Lower leg skin (tissue), 4 donors: Measurements from ENCODE around the gene RIPPLY2. TPM values are rescaled to one million over a fixed set of nuclear protein-coding genes. Genes with fewer than 3 reads are reported as not detected.
A peak's percentile ranks its signal among the peaks of the same experiment; 100 is the strongest.
"Not testable (repeated sequence)": the region's sequence is repeated elsewhere in the genome, so short reads cannot be mapped to it uniquely, and the experiment has no call there.

Experiments
- DNase-seq, 2 donors: peaks; one replicate each; pipeline ENCODE4 v3.0.0-alpha.2; 2019; ENCODE audit warnings: low spot score in 2 of 2
- H3K4me3 ChIP-seq: fragments of 200-600 bp; sonication (generic); 2 replicates; pipeline ENCODE4 v1.5.1; 2017; ENCODE audit warnings: mild to moderate bottlenecking, low read depth; ENCODE audit not compliant: poor library complexity, severe bottlenecking
- CTCF ChIP-seq, 3 donors: fragments of 450-650 bp; IDR thresholded peaks; one replicate each; pipeline ENCODE4 v1.5.1; 2016; ENCODE audit warnings: antibody characterized with exemption in 3 of 3, mild to moderate bottlenecking in 3 of 3, moderate library complexity in 2 of 3
- POLR2A ChIP-seq, 2 donors: fragments of 450-650 bp; IDR thresholded peaks; one replicate each; pipeline ENCODE4 v1.6.1; 2016 to 2017; ENCODE audit warnings: antibody characterized with exemption in 2 of 2, mild to moderate bottlenecking in 1 of 2, moderate library complexity in 1 of 2
- WGBS, 2 donors: methylation state at CpG; one replicate each; pipeline ENCODE4 v1.1.5; 2018; 5-methylcytosine and 5-hydroxymethylcytosine counted together
- intact Hi-C: fragments of 100-400 bp; cut with DNase I; formaldehyde crosslinking; loops from one replicate; pipeline ENCODE4 v1.15.0; 2023; ENCODE audit warnings: low total_unique reads
- total RNA-seq, 4 donors: library from RNA; depleted of rRNA; stranded (reverse); fragments of >200 nt; gene quantifications; one replicate each; pipeline ENCODE4 v1.1.0, GENCODE V29; 2016

Gene RIPPLY2
- not detected for total RNA-seq

- TF ChIP-seq POLR2A (IDR thresholded peaks at IDR 0.05) (no peak), CTCF (IDR thresholded peaks at IDR 0.05) (no peak)
- intact Hi-C loops, result no loop called here
- WGBS, 2 donors, result 1 to 2% methylated on average over 48 to 54 of the region's 81 CpGs
- DNase-seq, result peak in 1 of 2 donors; percentile 82
- H3K4me3 ChIP-seq, result peak within 1 kb of the TSS; percentile 11
Measured at GRCh38 chr6:83853178-83854000, at the start of gene RIPPLY2. Gene RIPPLY2, plus strand, starts transcription at chr6:83853360. Its CDS starts 57 bp downstream, at chr6:83853417.

GRCh38 chr6:83803492-83803891, 49.7 kb upstream of the RIPPLY2 start:
- H3K4me3 ChIP-seq, DNase-seq, intact Hi-C loops: not testable (repeated sequence)
- WGBS, 2 donors, result 88 to 92% methylated on average over 17 to 20 of the region's 21 CpGs

GRCh38 chr6:83804886-83805285, 48.3 kb upstream of the RIPPLY2 start:
- intact Hi-C loops, result no loop called here
- no peak for DNase-seq
- no peak overlapping the region for H3K4me3 ChIP-seq
- TF ChIP-seq POLR2A (IDR thresholded peaks at IDR 0.05) (no peak), CTCF (IDR thresholded peaks at IDR 0.05) (no peak)

- H3K4me3 ChIP-seq, result no peak overlapping the region
- no peak for DNase-seq
- TF ChIP-seq CTCF (IDR thresholded peaks at IDR 0.05) (no peak), POLR2A (IDR thresholded peaks at IDR 0.05) (no peak)
- intact Hi-C loops, result no loop called here
Measured at GRCh38 chr6:83808005-83808404, 45.2 kb upstream of the RIPPLY2 start.

GRCh38 chr6:83808926-83809325, 44.2 kb upstream of the RIPPLY2 start:
- 54 to 64% methylated on average over 3 of the region's 3 CpGs for WGBS, 2 donors
- intact Hi-C loops, result no loop called here
- no peak for DNase-seq
- no peak overlapping the region for H3K4me3 ChIP-seq
- TF ChIP-seq POLR2A (IDR thresholded peaks at IDR 0.05), result no peak
- no peak for TF ChIP-seq CTCF (IDR thresholded peaks at IDR 0.05)

- DNase-seq, result no peak
- H3K4me3 ChIP-seq, result no peak overlapping the region
- intact Hi-C loops, result no loop called here
- TF ChIP-seq POLR2A (IDR thresholded peaks at IDR 0.05) (no peak), CTCF (IDR thresholded peaks at IDR 0.05) (no peak)
Measured at GRCh38 chr6:83812595-83812994, 40.6 kb upstream of the RIPPLY2 start.
